ENCODE results near the gene COMT.
"Not testable (repeated sequence)": the region's sequence is repeated elsewhere in the genome, so short reads cannot be mapped to it uniquely, and the experiment has no call there.

Gene COMT

GRCh38 chr22:19941365-19942082 lies at the start of gene COMT, which contains the start of gene TXNRD2:
Gene COMT, plus strand, starts transcription at chr22:19941772. Its CDS starts 20,755 bp downstream, at chr22:19962527.
Gene TXNRD2, minus strand, starts transcription at chr22:19941818. Its CDS starts 15 bp downstream, at chr22:19941803.
- FAIRE-seq, result no peak

GRCh38 chr22:19892257-19892879 lies 49.2 kb upstream of the COMT start:
- FAIRE-seq, result no peak

GRCh38 chr22:19892925-19893324 lies 48.6 kb upstream of the COMT start:
- FAIRE-seq, result no peak

GRCh38 chr22:19893363-19893762 lies 48.2 kb upstream of the COMT start:
- FAIRE-seq, result no peak

GRCh38 chr22:19895160-19895849 lies 46.3 kb upstream of the COMT start:
- FAIRE-seq, result no peak

- FAIRE-seq, result no peak
Observed at GRCh38 chr22:19896665-19897355, 44.8 kb upstream of the COMT start.

GRCh38 chr22:19897726-19898125 lies 43.8 kb upstream of the COMT start:
- FAIRE-seq, result no peak

- no peak for FAIRE-seq
Observed at GRCh38 chr22:19898145-19898544, 43.4 kb upstream of the COMT start.

GRCh38 chr22:19898831-19899567 lies 42.6 kb upstream of the COMT start:
- FAIRE-seq, result no peak

- no peak for FAIRE-seq
Observed at GRCh38 chr22:19900707-19901436, 40.7 kb upstream of the COMT start.

- FAIRE-seq, result no peak
Observed at GRCh38 chr22:19901577-19902244, 39.9 kb upstream of the COMT start.

- FAIRE-seq, result no peak
Observed at GRCh38 chr22:19902245-19902715, 39.3 kb upstream of the COMT start.

- no peak for FAIRE-seq
Observed at GRCh38 chr22:19903031-19903430, 38.5 kb upstream of the COMT start.

- no peak for FAIRE-seq
Observed at GRCh38 chr22:19903513-19903912, 38.1 kb upstream of the COMT start.

GRCh38 chr22:19904174-19904856 lies 37.3 kb upstream of the COMT start:
- FAIRE-seq, result no peak

- no peak for FAIRE-seq
Observed at GRCh38 chr22:19904935-19905334, 36.6 kb upstream of the COMT start.

- no peak for FAIRE-seq
Observed at GRCh38 chr22:19905347-19906276, 36.0 kb upstream of the COMT start.

- not testable (repeated sequence) for FAIRE-seq
Observed at GRCh38 chr22:19906864-19907263, 34.7 kb upstream of the COMT start.

GRCh38 chr22:19907902-19908301 lies 33.7 kb upstream of the COMT start:
- FAIRE-seq, result not testable (repeated sequence)
